Activated T-cell treated with anti-CD3 and anti-CD28 coated beads, Interleukin-2, amount 50 U/mL, for 4 hours (primary cell): Measurements from ENCODE around the gene ARRDC2. TPM values are rescaled to one million over a fixed set of nuclear protein-coding genes. Genes with fewer than 3 reads are reported as not detected.
A peak's percentile ranks its signal among the peaks of the same experiment; 100 is the strongest.
"Not testable (repeated sequence)": the region's sequence is repeated elsewhere in the genome, so short reads cannot be mapped to it uniquely, and the experiment has no call there.

Experiments
- ATAC-seq, 2 donors: fragments of 200-7000 bp; cut with Tn5 transposase; one replicate each; pipeline ENCODE4 v1.10.0; 2021
- DNase-seq: peaks from one replicate; pipeline ENCODE4 v3.0.0-alpha.2; 2020
- H3K27me3 Mint-ChIP-seq: one replicate; pipeline ENCODE4 v1.8.0; 2021; ENCODE audit warnings: low read depth, mixed read lengths
- H3K36me3 Mint-ChIP-seq: one replicate; pipeline ENCODE4 v1.8.0; 2022; ENCODE audit warnings: mixed read lengths; ENCODE audit not compliant: insufficient read depth
- H3K4me1 Mint-ChIP-seq: one replicate; pipeline ENCODE4 v1.8.0; 2021; ENCODE audit warnings: low read depth, mixed read lengths
- H3K4me3 Mint-ChIP-seq: one replicate; pipeline ENCODE4 v1.8.0; 2021; ENCODE audit warnings: mild to moderate bottlenecking, moderate library complexity, mixed read lengths
- H3K9me3 Mint-ChIP-seq: one replicate; pipeline ENCODE4 v1.8.0; 2021; ENCODE audit warnings: mixed read lengths
- total RNA-seq, 3 donors: library from RNA; stranded (reverse); gene quantifications; one replicate each; pipeline ENCODE4 v1.2.1, GENCODE V29; 2021

Gene ARRDC2
- total RNA-seq, 3 donors from 2014 or later = 19.4 to 24.4 (median 22.4) TPM

- Mint-ChIP-seq H3K9me3 (no peaks in the 10 kb centered on the region), H3K4me3 (no peak overlapping the region), H3K27me3 (no peaks in the 10 kb centered on the region), H3K4me1 (peaks cover 70% of the 10 kb centered on the region), H3K36me3 (peaks cover 3% of the 10 kb centered on the region)
- DNase-seq = no peak
- no peak for ATAC-seq
Measured at GRCh38 chr19:18020212-18021085, 12.5 kb downstream of the ARRDC2 start.

GRCh38 chr19:18021121-18021755 lies 13.3 kb downstream of the ARRDC2 start:
- Mint-ChIP-seq H3K4me1 (peaks cover 68% of the 10 kb centered on the region), H3K4me3 (peak overlapping the region; percentile 40), H3K9me3 (no peaks in the 10 kb centered on the region), H3K36me3 (no peaks in the 10 kb centered on the region), H3K27me3 (no peaks in the 10 kb centered on the region)
- ATAC-seq (peak; percentile 36 to 55), DNase-seq (peak; percentile 68)

- Mint-ChIP-seq H3K27me3 (no peaks in the 10 kb centered on the region), H3K9me3 (no peaks in the 10 kb centered on the region), H3K4me1 (peaks cover 53% of the 10 kb centered on the region), H3K4me3 (peak overlapping the region; percentile 13), H3K36me3 (no peaks in the 10 kb centered on the region)
- DNase-seq = peak; percentile 49
- ATAC-seq = peak; percentile 49 to 64
Measured at GRCh38 chr19:18023622-18024251, 15.8 kb downstream of the ARRDC2 start.

- no peak overlapping the region for H3K4me3 Mint-ChIP-seq
Measured at GRCh38 chr19:18027151-18027550, 19.2 kb downstream of the ARRDC2 start.

GRCh38 chr19:18029617-18030338 lies 21.8 kb downstream of the ARRDC2 start:
- H3K36me3 Mint-ChIP-seq = no peaks in the 10 kb centered on the region
- H3K4me3 Mint-ChIP-seq = no peak overlapping the region
- H3K9me3 Mint-ChIP-seq = no peaks in the 10 kb centered on the region
- no peak for ATAC-seq
- H3K4me1 Mint-ChIP-seq = peaks cover 13% of the 10 kb centered on the region
- DNase-seq = no peak
- no peaks in the 10 kb centered on the region for H3K27me3 Mint-ChIP-seq

More at GRCh38 chr19:18027151-18027550, 19.2 kb downstream of the ARRDC2 start:
- Mint-ChIP-seq H3K9me3 (no peaks in the 10 kb centered on the region), H3K4me1 (peaks cover 37% of the 10 kb centered on the region), H3K36me3 (no peaks in the 10 kb centered on the region), H3K27me3 (no peaks in the 10 kb centered on the region)
- DNase-seq = no peak
- no peak for ATAC-seq

GRCh38 chr19:18031401-18031800 lies 23.4 kb downstream of the ARRDC2 start:
- not testable (repeated sequence) for ATAC-seq, H3K4me3 Mint-ChIP-seq, H3K9me3 Mint-ChIP-seq, DNase-seq, H3K27me3 Mint-ChIP-seq, H3K36me3 Mint-ChIP-seq, H3K4me1 Mint-ChIP-seq

- H3K9me3 Mint-ChIP-seq, H3K27me3 Mint-ChIP-seq, DNase-seq, H3K4me3 Mint-ChIP-seq, H3K4me1 Mint-ChIP-seq, H3K36me3 Mint-ChIP-seq, ATAC-seq: not testable (repeated sequence)
Measured at GRCh38 chr19:18032102-18032501, 24.1 kb downstream of the ARRDC2 start.

- H3K4me3 Mint-ChIP-seq = no peak overlapping the region
- no peaks in the 10 kb centered on the region for H3K9me3 Mint-ChIP-seq
- no peaks in the 10 kb centered on the region for H3K27me3 Mint-ChIP-seq
- H3K36me3 Mint-ChIP-seq = no peaks in the 10 kb centered on the region
- no peak for ATAC-seq
- peaks cover 35% of the 10 kb centered on the region for H3K4me1 Mint-ChIP-seq
- DNase-seq = no peak
Measured at GRCh38 chr19:18041054-18041453, 33.1 kb downstream of the ARRDC2 start.

- peak overlapping the region; percentile 39 for H3K4me3 Mint-ChIP-seq
- H3K36me3 Mint-ChIP-seq = no peaks in the 10 kb centered on the region
- no peaks in the 10 kb centered on the region for H3K27me3 Mint-ChIP-seq
- H3K9me3 Mint-ChIP-seq = no peaks in the 10 kb centered on the region
- DNase-seq = no peak
- no peak for ATAC-seq
- H3K4me1 Mint-ChIP-seq = peaks cover 43% of the 10 kb centered on the region
Measured at GRCh38 chr19:18043676-18044075, 35.7 kb downstream of the ARRDC2 start.

- Mint-ChIP-seq H3K27me3 (no peaks in the 10 kb centered on the region), H3K36me3 (no peaks in the 10 kb centered on the region), H3K4me3 (peak overlapping the region; percentile 72), H3K4me1 (peaks cover 43% of the 10 kb centered on the region), H3K9me3 (no peaks in the 10 kb centered on the region)
- DNase-seq = peak; percentile 79
- ATAC-seq = peak; percentile 95 to 97
Measured at GRCh38 chr19:18044825-18045304, 36.9 kb downstream of the ARRDC2 start.

GRCh38 chr19:18045307-18046050 lies 37.5 kb downstream of the ARRDC2 start:
- DNase-seq (no peak), ATAC-seq (peak; percentile 10 to 17)
- no peaks in the 10 kb centered on the region for H3K36me3 Mint-ChIP-seq
- H3K9me3 Mint-ChIP-seq = no peaks in the 10 kb centered on the region
- peak overlapping the region; percentile 72 for H3K4me3 Mint-ChIP-seq
- peaks cover 48% of the 10 kb centered on the region for H3K4me1 Mint-ChIP-seq
- H3K27me3 Mint-ChIP-seq = no peaks in the 10 kb centered on the region

- Mint-ChIP-seq H3K36me3 (no peaks in the 10 kb centered on the region), H3K4me3 (no peak overlapping the region), H3K27me3 (no peaks in the 10 kb centered on the region), H3K9me3 (no peaks in the 10 kb centered on the region), H3K4me1 (peaks cover 52% of the 10 kb centered on the region)
- ATAC-seq (no peak), DNase-seq (no peak)
Measured at GRCh38 chr19:18046059-18046718, 38.2 kb downstream of the ARRDC2 start.

GRCh38 chr19:18049385-18049784 lies 41.4 kb downstream of the ARRDC2 start:
- H3K4me3 Mint-ChIP-seq = no peak overlapping the region
- H3K27me3 Mint-ChIP-seq = no peaks in the 10 kb centered on the region
- no peaks in the 10 kb centered on the region for H3K36me3 Mint-ChIP-seq
- H3K9me3 Mint-ChIP-seq = no peaks in the 10 kb centered on the region
- no peak for ATAC-seq
- H3K4me1 Mint-ChIP-seq = peaks cover 41% of the 10 kb centered on the region
- no peak for DNase-seq
